B cell (primary cell): ENCODE results near the gene SEPTIN5. TPM values are rescaled to one million over a fixed set of nuclear protein-coding genes. Genes with fewer than 3 reads are reported as not detected.
"Not testable (repeated sequence)": the region's sequence is repeated elsewhere in the genome, so short reads cannot be mapped to it uniquely, and the experiment has no call there.

ENCODE experiments used
- ATAC-seq: fragments of 200-7000 bp; cut with Tn5 transposase; one replicate; pipeline ENCODE4 v1.10.0; 2021; ENCODE audit warnings: low read depth, mild to moderate bottlenecking, moderate number of reproducible peaks, moderate library complexity
- CTCF ChIA-PET: fragments of 350-600 bp; sonication (Branson Sonifier 250); formaldehyde crosslinking; loops from one replicate; lab custom pipeline; 2021; ENCODE audit warnings: antibody characterized with exemption, inconsistent platforms; lab: Charles Lee
- POLR2A ChIA-PET: fragments of 350-600 bp; sonication (Branson Sonifier 250); formaldehyde crosslinking; loops from one replicate; lab custom pipeline; 2021; ENCODE audit warnings: antibody characterized with exemption; lab: Charles Lee
- DNase-seq: peaks from one replicate; pipeline ENCODE4 v3.0.0; 2013
- H2AFZ ChIP-seq: 2 replicates; pipeline ENCODE4 v1.6.1; 2012; ENCODE audit warnings: mild to moderate bottlenecking, low read depth, low read length; ENCODE audit not compliant: insufficient read depth, poor library complexity, severe bottlenecking
- H3K27ac ChIP-seq, 2 donors: 1 replicate in 1 of 2; 2 replicates in 1 of 2; pipeline ENCODE4 v1.5.1; 2012 to 2013; ENCODE audit warnings: low read length in 2 of 2, mild to moderate bottlenecking in 2 of 2, moderate library complexity in 1 of 2
- H3K27me3 ChIP-seq, 4 experiments: fragments of 200-600 bp in 1 of 4; sonication (generic) in 1 of 4; replicated peaks in 1 of 4; 1 replicate in 2 of 4; 2 replicates in 2 of 4; pipeline versions ENCODE4 v1.6.1 to v1.7.0; 2013 to 2016; ENCODE audit warnings: low read length in 3 of 4, mild to moderate bottlenecking in 2 of 4, mixed read lengths in 1 of 4, moderate library complexity in 1 of 4; ENCODE audit not compliant: insufficient read depth in 4 of 4, control insufficient read depth in 3 of 4; ENCODE audit errors: control extremely low read depth in 1 of 4
- H3K36me3 ChIP-seq, 2 experiments: replicated peaks in 1 of 2; 1 replicate in 1 of 2; 2 replicates in 1 of 2; pipeline versions ENCODE4 v1.6.1 to v1.7.1; 2013; ENCODE audit warnings: low read length in 1 of 2; ENCODE audit not compliant: insufficient read depth in 2 of 2, control insufficient read depth in 1 of 2; ENCODE audit errors: control extremely low read depth in 1 of 2, extremely low read depth in 1 of 2
- H3K4me1 ChIP-seq, 2 donors: fragments of 200-600 bp in 1 of 2; sonication (generic) in 1 of 2; 1 replicate in 1 of 2; 2 replicates in 1 of 2; pipeline versions ENCODE4 v1.5.1 to v1.6.1; 2013 to 2017; ENCODE audit warnings: low read length in 2 of 2; ENCODE audit not compliant: control insufficient read depth in 2 of 2, insufficient read depth in 2 of 2
- H3K4me2 ChIP-seq: replicated peaks from 2 replicates; pipeline ENCODE3; 2012; ENCODE audit warnings: mild to moderate bottlenecking, low read depth, low read length; ENCODE audit not compliant: poor library complexity, severe bottlenecking
- H3K4me3 ChIP-seq, 5 experiments: fragments of 200-600 bp in 1 of 5; sonication (generic) in 1 of 5; 1 replicate in 3 of 5; 2 replicates in 2 of 5; pipeline versions ENCODE4 v1.5.1 to v1.7.0; 2011 to 2016; ENCODE audit warnings: low read length in 4 of 5, mild to moderate bottlenecking in 4 of 5, low read depth in 2 of 5, control low read depth in 1 of 5, moderate library complexity in 1 of 5; ENCODE audit not compliant: insufficient read depth in 1 of 5; ENCODE audit errors: control extremely low read depth in 1 of 5, extremely low read depth in 1 of 5
- H3K79me2 ChIP-seq: fragments of 200-600 bp; sonication (generic); one replicate; pipeline ENCODE4 v1.6.0; 2016; ENCODE audit warnings: low read length; ENCODE audit not compliant: control insufficient read depth, insufficient read depth
- H3K9ac ChIP-seq: fragments of 200-600 bp; sonication (generic); 2 replicates; pipeline ENCODE4 v1.6.1; 2017; ENCODE audit warnings: mild to moderate bottlenecking, low read length, moderate library complexity
- H3K9me3 ChIP-seq, 3 donors: one replicate each; pipeline versions ENCODE4 v1.6.1 to v1.7.1; 2013; ENCODE audit warnings: low read length in 2 of 3; ENCODE audit not compliant: control insufficient read depth in 2 of 3, insufficient read depth in 1 of 3; ENCODE audit errors: control extremely low read depth in 1 of 3
- H4K20me1 ChIP-seq: 2 replicates; pipeline ENCODE4 v1.6.0; 2012; ENCODE audit warnings: mild to moderate bottlenecking, low read length; ENCODE audit not compliant: insufficient read depth, control insufficient read depth, poor library complexity, severe bottlenecking
- H3K27ac Mint-ChIP-seq: one replicate; pipeline ENCODE4 v1.8.0; 2021; ENCODE audit warnings: mixed read lengths
- H3K27me3 Mint-ChIP-seq: one replicate; pipeline ENCODE4 v1.8.0; 2021; ENCODE audit warnings: mixed read lengths
- H3K4me1 Mint-ChIP-seq: one replicate; pipeline ENCODE4 v1.8.0; 2021; ENCODE audit warnings: mixed read lengths
- H3K4me3 Mint-ChIP-seq: one replicate; pipeline ENCODE4 v1.8.0; 2021; ENCODE audit warnings: mixed read lengths
- H3K9me3 Mint-ChIP-seq: one replicate; pipeline ENCODE4 v1.8.0; 2022; ENCODE audit warnings: mixed read lengths; ENCODE audit not compliant: insufficient read depth
- CTCF ChIP-seq: fragments of 200-600 bp; IDR thresholded peaks from one replicate; pipeline ENCODE4 v1.8.0; 2022; ENCODE audit warnings: antibody characterized with exemption, mild to moderate bottlenecking
- EZH2 ChIP-seq: IDR thresholded peaks from 2 replicates; pipeline ENCODE4 v1.6.1; 2012; ENCODE audit warnings: borderline replicate concordance, low read depth, mild to moderate bottlenecking, moderate library complexity, low read length; ENCODE audit not compliant: insufficient read depth, poor library complexity, severe bottlenecking
- WGBS: methylation state at CpG from one replicate; pipeline ENCODE4 v1.1.5; 2013; ENCODE audit warnings: missing lambda C conversion rate; ENCODE audit not compliant: insufficient coverage; 5-methylcytosine and 5-hydroxymethylcytosine counted together
- intact Hi-C: fragments of 100-400 bp; cut with micrococcal nuclease; formaldehyde crosslinking; loops from one replicate; pipeline ENCODE4 v1.10.0; 2022
- polyA plus RNA-seq: library from polyadenylated mRNA; depleted of rRNA; stranded (reverse); fragments of >200 nt; gene quantifications from 2 replicates; pipeline ENCODE4 v1.2.3, GENCODE V29; 2012
- total RNA-seq, 2 donors: library from RNA; stranded (reverse); fragments of 120-200 nt in 1 of 2; gene quantifications; 1 replicate in 1 of 2; 2 replicates in 1 of 2; pipeline versions ENCODE4 v1.2.3 to v1.2.4, GENCODE V29; 2013 to 2022

SEPTIN5 gene
- total and polyA plus RNA-seq, 2 donors (not counting 1 experiment from before 2014, with no cell fraction given), result 0.06 TPM; not detected in 1

DNA sequence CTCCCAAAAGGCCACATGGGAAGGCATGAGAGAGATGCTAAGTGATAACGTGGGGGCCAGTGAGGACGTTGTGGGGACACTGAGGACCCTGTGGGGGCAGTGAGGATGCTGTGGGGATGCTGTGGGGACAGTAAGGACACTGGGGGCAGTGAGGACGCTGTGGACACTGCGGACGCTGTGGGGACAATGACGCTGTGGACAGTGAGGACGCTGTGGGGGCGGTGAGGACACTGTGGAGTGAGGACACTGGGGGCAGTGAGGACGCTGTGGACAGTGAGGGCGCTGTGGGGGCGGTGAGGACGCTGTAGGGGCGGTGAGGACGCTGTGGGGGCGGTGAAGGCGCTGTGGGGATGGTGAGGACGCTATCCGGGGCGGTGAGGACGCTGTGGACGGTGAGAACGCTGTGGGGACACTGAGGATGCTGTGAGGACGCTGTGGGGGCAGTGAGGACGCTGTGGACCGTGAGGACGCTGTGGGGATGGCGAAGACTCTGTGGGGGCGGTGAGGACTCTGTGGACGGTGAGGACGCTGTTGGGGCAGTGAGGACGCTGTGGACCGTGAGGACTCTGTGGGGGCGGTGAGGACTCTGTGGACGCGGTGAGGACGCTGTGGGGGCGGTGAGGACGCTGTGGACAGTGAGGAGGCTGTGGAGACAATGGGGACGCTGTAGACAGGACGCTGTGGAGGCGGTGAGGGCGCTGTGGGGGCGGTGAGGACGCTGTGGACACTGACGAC lies 10.8 kb downstream of the SEPTIN5 start:
- intact Hi-C loops, result no loop called here
- TF ChIP-seq CTCF (no peak), EZH2 (no peak)
- H2AFZ ChIP-seq, result no peak overlapping the region
- H4K20me1 ChIP-seq, result no peaks in the 10 kb centered on the region
- H3K4me3 ChIP-seq, result no peak overlapping the region
- peaks cover 0 to 37% (median 13%) of the 10 kb centered on the region in 4 experiments for H3K27me3 ChIP-seq
- Mint-ChIP-seq H3K27ac (no peak overlapping the region), H3K4me1 (peaks cover 13% of the 10 kb centered on the region), H3K4me3 (peak overlapping the region; percentile 70), H3K9me3 (no peaks in the 10 kb centered on the region), H3K27me3 (peaks cover 34% of the 10 kb centered on the region)
- no peak overlapping the region for H3K9ac ChIP-seq
- H3K4me2 ChIP-seq, result no peak overlapping the region
- DNase-seq (no peak), ATAC-seq (no peak)
- CTCF ChIA-PET, result no interaction called here
- no peak overlapping the region for H3K27ac ChIP-seq
- H3K79me2 ChIP-seq, result no peaks in the 10 kb centered on the region
- peaks cover 0 to 14% (median 0%) of the 10 kb centered on the region in 3 donors for H3K9me3 ChIP-seq
- H3K36me3 ChIP-seq, result no peaks in the 10 kb centered on the region
- WGBS, result 94% methylated on average over 44 of the region's 45 CpGs
- peaks cover 9 to 18% of the 10 kb centered on the region in 2 donors for H3K4me1 ChIP-seq
- POLR2A ChIA-PET, result no interaction called here

DNA sequence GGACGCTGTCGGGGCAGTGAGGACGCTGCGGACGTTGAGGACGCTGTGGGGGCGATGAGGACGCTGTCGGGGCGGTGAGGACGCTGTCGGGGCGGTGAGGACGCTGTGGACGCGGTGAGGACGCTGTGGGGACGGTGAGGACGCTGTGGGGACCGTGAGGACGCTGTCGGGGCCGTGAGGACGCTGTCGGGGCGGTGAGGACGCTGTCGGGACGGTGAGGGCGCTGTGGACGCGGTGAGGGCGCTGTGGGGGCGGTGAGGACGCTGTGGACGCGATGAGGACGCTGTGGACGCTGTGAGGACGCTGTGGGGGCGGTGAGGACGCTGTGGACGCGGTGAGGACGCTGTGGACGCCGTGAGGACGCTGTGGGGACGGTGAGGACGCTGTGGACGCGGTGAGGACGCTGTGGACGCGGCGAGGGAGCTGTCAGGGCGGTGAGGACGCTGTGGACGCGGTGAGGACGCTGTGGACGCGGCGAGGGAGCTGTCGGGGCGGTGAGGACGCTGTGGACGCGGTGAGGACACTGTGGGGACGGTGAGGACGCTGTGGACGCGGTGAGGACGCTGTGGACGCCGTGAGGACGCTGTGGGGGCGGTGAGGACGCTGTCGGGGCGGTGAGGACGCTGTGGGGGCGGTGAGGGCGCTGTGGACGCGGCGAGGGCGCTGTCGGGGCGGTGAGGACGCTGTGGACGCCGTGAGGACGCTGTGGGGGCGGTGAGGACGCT lies 11.9 kb downstream of the SEPTIN5 start:
- ATAC-seq, POLR2A ChIA-PET, H3K4me3 Mint-ChIP-seq, H3K9ac ChIP-seq, DNase-seq, H3K27ac ChIP-seq, CTCF ChIA-PET, H4K20me1 ChIP-seq, H3K4me3 ChIP-seq, H3K9me3 Mint-ChIP-seq, H3K79me2 ChIP-seq, H3K36me3 ChIP-seq, intact Hi-C loops, H3K4me2 ChIP-seq, H2AFZ ChIP-seq, H3K27ac Mint-ChIP-seq: not testable (repeated sequence)
- H3K27me3 Mint-ChIP-seq, result peaks cover 26% of the 10 kb centered on the region
- peaks cover 14% of the 10 kb centered on the region for H3K4me1 Mint-ChIP-seq
- Histone ChIP-seq H3K4me1 (peaks cover 17 to 23% of the 10 kb centered on the region in 2 donors), H3K27me3 (peaks cover 0 to 36% (median 11%) of the 10 kb centered on the region in 4 experiments), H3K9me3 (peaks cover 0 to 14% (median 0%) of the 10 kb centered on the region in 3 donors)
- WGBS, result 95% methylated on average over 90 of the region's 96 CpGs
